GM18909 (cell line): ENCODE results near the gene C19orf44.
"Not testable (repeated sequence)": the region's sequence is repeated elsewhere in the genome, so short reads cannot be mapped to it uniquely, and the experiment has no call there.

ENCODE experiments used
- ATAC-seq: cut with Tn5 transposase; IDR thresholded peaks from one replicate; pipeline ENCODE4 v1.9.1; 2021; ENCODE audit warnings: mild to moderate bottlenecking; ENCODE audit not compliant: unreplicated experiment, poor library complexity

C19orf44 gene

DNA sequence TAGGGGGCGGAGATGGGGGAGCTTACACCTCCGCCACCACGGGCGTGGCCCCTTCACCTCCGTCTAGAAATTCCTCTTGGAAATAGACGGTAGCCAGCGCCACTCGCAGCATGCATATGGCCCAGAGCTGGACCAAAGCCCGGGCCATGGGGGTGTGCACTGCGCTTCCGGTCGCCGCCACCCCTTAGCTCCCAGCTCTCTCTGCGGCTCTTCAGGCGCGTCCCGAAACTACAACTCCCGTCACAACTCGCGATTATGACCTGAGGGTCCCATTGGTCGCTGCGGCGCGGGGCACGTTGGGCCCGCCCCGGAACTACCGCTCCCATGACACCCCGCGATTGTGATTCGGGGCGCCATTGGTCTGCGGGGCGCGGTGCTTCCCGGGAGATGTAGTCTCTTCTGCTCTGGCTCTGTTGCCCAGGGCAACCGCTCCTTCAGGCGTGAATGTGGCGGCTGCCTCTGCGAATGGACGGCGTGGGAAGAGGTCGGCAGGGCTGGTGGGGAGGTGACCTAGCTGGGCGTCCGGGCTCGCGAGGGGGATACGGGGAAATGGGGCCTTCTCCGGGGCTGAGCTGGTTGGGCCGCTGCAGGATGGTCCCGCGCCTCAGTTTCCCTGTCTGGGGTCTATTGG is at the start of gene C19orf44, which contains the start of gene CALR3:
Gene C19orf44, plus strand, starts transcription at position 413 of the 631 bp plus-strand sequence. CDS start 4,399 bp downstream, outside the sequence.
Gene CALR3, minus strand, starts transcription at position 186 of the 631 bp plus-strand sequence. Its CDS starts 38 bp downstream, at position 148.
- ATAC-seq, result peak; percentile 97

DNA sequence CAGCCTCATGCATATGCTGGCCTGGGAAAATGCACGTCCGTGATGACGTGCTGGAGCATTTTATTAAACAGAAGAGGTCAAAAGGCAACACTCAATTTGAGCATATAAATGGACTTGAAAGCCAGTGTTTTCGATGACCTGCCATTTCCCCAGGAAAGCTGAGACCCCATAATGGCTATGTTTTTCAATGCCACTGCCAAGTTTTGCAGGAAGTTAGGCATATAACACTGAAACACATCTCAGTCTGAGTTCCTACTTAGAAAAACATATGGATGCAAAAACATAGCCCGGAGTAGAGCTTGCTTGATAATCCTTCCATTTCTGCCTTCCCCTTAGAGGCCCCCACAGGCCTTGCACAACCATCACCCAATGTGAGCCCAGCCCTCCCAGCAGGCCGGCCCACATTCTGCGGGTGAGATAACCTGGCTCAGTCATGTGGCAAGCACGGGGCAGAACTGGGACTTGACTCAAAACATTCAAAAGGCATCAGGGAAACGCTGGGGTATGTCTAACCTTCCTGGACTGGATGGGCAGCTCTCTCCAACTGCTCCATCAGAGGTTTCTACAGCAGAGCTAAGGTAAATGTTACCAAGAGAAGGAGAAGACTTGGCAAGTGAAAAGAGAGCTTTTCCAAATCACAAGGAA is 49.3 kb upstream of the C19orf44 start:
- ATAC-seq, result no peak

DNA sequence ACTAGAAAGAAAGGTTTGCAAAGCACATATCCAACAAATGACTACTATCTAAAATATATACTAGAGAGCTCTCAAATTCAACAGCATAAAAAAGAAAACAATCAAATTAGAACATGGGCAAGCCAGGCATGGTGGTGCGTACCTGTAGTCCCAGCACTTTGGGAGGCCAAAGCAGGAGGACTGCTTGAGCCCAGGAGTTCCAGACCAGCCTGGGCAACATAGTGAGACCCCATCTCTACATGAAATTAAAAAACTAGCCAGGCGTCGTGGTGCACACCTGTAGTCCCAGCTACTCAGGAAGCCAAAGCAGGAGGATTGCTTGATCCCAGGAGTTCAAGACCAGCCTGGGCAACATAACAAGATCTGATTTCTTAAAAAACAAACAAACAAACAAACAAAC is 47.3 kb upstream of the C19orf44 start:
- ATAC-seq, result not testable (repeated sequence)

DNA sequence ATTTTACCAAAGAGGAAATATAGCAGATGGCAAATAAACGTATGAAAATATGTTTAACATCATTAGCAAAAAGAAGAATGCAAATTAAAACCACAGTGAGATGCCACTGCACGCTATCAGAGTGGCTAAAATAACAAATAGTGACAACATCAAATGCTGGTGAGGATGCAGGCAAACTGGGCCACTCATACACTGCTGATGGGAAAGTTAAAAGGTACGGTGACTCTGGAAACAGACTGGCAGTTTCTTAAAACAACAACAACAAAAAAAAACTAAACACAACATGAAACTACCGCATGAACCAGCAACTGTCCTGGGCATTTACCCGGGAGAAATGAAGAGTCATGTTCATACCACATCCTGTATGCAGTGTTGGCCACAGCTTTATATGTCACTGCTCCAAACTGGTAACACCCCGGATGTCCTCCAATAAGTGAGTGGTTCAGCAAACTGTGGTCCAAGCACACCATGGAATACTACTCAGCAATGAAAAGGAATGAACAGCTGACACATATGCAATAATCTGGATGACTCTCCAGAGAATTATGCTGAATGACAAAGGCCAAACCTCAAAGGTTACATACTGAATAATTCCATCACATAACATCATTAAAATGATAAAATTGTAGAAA is 46.7 kb upstream of the C19orf44 start:
- ATAC-seq, result peak; percentile 53

DNA sequence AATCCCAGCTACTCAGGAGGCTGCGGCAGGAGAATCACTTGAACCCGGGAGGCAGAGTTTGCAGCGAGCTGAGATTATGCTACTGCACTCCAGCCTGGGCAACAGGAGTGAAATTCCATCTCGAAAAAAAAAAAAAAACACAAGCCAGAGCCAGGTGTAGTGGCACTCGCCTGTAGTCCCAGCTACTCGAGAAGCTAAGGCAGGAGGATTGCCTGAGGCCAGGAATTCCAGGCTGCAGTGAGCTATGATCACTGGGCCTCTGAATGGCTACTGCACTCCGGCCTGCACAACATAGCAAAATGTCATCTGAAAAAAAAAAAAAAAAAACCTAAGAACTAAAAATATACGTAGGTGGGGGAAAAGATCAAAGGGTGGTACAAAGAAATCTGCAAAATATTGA is 43.9 kb upstream of the C19orf44 start:
- no peak for ATAC-seq

DNA sequence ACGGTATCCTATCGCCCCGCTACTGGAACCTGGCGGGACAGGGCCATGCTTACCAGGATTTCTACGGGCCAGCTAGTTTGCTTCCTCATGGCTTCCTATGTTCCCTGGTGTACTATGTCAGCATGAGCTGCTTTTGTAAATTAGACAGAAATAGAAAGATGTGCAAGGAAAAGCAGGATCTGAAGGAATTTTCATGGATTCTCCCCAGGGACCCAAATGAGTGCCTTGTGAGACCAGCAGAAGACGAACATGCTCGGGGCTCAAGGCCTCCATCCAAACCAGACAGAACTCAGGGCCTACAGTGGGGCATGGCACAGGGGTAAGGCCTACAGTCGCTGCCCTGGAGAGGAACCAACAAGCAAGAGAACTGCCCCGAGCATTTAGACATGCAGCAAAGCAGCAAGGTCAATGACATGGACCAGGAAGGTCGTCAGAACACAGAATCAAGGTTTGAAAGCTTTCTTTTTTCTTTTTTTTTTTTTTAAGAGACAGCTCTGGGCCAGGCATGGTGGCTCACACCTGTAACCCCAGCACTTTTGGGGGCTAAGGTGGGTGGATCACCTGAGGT is 41.8 kb upstream of the C19orf44 start:
- ATAC-seq, result no peak

DNA sequence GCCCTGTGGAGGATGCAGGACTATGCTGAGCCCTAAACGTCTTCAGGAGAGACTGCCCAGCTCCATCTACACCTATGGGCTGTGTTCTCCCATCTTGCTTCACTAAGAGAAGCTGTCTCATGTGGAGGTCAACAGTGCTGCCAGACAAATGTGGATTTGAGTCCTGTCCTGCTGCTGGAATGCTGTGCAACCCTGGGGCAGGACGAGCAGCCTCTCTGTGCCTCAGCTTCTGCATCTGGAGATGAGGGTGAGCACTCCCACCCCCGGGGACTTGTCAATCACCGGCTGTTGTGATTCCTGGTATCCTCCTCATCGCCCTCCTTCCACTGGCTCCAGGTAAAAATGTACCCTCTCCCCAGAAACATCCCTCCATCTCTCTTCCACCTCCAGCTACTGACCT is 40.7 kb upstream of the C19orf44 start:
- ATAC-seq, result no peak

DNA sequence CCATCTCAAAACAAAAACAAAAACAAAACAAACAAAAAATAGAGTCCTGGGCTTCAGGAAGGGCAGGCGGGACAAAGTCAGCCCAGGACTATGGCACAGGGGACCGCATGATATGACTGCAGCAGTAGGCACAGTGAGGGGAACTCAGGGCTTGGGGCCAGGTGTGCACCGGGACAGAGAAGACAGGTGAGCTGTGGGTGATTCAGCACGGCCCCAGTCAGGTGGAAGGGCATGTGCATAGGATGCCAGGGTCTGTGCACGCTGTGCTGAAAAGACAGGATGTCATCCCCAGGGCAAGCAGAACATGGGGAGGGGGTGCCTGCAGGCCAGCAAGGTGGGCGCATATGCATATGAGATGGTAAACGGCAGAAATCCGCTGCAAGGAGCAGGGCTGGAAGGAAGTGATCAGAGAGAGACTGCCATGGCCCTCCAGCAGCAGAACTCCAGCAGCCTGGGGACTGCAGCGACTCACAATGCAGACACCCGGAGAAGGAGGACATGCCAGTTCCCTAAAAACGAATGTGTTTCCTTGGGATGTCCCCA is 39.5 kb upstream of the C19orf44 start:
- ATAC-seq, result no peak

DNA sequence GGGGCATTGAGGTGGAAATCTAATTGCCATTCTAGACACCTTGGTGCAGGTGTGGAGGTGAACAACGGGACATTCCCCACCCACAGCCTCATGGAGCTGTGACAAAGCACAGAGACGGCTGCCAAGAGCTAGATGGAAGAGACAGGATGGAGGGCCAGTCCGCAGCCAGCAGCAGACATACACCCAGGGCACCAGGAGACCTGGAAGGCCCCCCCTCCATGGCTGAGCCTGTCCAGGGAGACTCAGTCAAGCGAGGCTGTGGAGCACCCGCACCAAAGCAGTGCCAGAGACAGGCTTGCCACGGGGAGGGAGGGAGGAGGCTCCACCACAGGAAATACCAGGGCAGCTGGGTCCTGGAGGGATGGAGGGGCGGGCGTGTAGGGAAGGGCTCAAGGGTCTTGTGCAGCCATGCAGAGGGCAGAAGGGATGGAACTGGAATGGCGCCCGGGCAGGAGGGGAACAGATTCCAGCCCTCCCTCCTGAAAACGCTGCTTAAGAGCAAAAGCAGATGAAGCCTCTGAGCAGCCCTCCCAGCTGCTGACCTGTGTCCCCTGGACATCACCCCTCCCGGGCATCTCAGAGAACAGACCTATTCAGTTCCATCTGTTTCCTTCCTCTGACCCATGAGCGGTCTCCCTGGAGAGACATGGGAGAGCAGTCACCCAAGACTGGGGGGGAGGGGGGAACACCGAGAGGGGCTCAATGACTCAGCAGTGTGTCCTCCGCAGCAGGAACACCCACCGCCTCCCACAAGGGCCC is 38.8 kb upstream of the C19orf44 start:
- ATAC-seq, result no peak

DNA sequence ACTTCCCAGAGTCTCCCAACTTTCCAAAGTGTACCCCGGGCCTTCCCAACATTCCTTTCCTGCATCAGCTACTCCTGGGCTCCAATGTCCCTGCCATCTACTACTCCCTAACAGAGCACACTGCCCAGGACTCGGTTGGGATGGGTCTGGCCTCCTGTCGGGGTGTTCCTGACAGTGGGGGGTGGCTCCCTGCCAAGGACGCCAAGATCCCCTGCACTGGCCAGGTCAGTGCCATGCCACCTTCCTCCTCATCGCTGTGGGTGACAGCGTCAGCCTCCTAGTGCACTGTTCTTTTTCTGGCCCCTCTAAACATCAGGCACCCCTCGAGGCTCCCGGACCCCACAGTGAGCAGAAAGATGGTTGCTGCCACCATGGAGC is 38.3 kb upstream of the C19orf44 start:
- no peak for ATAC-seq

DNA sequence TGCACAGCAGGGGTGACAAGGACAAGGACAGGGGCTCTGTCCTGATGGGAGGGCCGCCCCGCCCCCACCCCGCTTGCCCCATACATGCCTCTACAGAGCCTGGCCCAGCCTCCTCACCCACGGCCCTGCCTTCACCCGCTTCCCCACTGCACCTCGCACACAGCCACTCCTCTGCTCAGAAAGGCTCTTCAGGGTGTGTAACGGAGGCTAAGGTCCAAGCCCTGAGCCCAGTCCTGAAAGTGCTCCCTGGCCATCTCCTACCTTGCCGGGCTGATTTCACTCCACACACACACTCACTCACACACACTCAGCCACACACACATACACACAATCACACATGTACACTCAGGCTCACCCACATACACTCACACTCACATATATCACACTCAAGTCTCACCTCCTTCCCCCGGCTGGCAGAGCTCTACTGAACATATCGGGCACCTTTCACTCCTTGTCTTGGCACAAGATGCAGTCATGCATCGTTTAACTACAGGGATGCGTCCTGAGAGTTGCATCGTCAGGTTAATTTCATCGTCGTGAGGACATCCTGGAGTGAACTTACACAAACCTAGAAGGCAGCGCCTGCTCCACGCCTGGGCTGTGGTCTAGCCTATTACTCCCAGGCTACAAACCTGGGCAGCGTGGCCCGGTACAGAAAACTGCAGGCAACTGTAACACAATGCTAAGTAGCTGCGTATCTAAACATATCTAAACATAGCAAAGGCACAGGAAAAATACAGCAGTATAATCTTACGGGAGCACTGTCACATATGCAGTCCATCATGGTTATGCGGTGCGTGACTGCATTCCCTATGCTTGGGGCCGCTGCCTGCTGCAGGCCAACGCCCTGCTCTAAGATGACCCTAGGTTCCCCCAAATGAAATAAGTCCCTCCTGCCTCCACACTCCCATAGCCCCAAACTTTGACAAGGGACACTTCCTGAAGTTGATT is 37.5 kb upstream of the C19orf44 start:
- no peak for ATAC-seq

DNA sequence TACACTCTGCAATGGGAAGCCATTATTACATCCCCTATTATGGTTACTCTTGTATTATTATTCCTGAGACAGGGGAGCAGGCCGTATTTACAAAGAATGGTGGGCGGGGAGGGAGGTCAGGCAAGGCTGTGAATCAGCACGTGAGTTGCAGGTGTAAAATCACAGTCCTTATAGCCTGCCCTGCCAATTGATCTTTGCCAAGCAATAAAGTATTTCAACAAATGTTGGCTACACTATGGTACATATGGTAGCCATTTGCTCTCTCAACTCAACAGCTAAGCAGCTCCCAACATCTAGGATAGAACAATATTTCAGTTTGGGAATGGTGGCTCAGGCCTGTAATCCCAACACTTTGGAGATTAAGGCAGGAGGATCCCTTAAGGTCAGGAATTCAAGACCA is 36.5 kb upstream of the C19orf44 start:
- no peak for ATAC-seq

DNA sequence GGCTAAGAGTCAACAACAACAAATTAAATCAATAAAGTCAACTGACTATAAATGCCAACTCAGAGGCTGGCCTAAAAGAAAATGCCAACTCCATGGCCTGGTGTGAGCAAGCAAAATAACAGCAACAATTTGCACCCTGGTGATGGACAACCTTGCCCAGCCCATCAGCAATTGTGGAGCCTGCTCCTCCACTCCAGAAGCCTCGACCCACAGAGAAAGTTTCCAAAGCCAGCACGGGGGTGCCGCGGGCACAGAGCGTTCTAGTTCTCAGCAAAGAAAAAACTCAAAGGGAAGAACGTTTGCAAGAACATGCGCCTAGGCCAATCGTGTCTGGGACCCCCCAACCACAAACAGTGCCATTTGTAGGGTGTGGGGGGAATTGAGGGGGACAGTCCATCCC is 35.7 kb upstream of the C19orf44 start:
- ATAC-seq, result no peak

DNA sequence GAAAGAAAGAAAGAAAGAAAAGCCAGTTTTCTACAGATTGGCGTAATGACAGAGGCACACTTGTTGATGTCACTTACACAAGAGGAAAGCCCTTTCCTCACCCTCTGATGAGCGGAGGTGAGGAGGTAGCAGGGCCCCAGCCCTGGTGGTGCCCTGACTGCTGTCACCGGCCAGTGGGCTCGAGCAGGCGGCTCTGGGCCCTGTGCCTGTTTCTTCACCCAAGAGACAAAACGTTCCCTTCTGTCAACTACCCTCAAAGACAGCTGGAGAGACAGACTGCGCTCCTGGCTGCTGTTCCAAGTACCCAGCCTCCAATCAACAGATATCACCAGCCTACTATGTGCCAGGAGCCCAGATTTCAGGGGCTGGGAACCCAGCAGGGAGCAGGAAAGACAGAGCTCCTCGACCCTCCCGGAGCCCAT is 34.6 kb upstream of the C19orf44 start:
- ATAC-seq, result no peak

DNA sequence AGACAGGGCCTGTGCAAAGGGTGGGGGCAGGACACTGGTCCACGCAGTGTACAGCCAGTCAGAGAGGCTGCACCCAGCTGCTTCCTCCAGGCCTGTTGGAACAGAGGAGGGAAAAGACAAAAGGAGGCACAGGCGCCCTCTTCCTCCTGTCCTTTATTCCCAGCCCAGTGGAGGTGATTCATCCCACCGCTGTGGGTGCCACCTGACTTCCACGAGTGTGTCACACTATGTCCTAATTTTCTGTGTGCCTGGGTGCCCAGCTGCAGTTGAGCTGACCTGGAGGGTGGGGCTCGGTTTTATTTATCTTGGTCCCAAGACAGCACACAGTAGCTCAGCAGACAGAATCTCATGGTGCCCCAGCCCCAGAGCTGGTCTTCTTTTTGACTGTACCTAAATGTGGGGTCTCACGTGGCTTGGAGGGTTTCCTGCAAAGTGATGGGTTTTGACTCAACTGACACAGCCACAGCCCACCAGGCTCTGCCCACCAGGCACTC is 33.4 kb upstream of the C19orf44 start:
- no peak for ATAC-seq

DNA sequence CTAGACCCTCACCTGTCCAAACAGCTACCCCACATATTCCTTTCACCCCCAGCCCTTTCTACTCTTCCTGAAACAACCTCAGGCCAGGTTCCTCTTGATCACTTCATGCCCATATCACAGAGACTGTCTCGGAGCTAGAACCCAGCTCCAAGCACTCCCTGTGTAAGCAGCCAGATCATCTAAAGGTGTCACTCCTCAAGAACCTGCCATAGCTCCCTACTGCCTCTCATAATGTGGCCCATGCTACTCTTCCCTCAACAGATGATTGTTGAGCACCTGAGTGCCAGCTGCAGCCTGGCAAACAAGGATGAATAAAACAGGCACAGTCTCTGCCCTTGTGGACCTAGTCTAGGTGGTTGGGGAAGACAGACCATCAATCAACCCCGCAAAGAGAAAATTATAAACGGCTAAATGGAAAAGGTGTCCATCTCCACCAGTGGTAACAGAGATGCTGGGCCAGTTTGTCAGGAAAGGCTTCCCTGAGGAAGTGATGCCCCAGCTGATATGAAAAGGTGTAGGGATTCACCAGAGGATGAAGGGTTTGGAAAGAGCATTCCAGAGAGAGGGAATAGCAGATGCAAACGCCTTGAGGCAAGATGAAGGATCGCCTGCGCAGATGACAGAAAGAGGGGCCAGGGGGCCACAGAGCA is 32.7 kb upstream of the C19orf44 start:
- ATAC-seq, result no peak

DNA sequence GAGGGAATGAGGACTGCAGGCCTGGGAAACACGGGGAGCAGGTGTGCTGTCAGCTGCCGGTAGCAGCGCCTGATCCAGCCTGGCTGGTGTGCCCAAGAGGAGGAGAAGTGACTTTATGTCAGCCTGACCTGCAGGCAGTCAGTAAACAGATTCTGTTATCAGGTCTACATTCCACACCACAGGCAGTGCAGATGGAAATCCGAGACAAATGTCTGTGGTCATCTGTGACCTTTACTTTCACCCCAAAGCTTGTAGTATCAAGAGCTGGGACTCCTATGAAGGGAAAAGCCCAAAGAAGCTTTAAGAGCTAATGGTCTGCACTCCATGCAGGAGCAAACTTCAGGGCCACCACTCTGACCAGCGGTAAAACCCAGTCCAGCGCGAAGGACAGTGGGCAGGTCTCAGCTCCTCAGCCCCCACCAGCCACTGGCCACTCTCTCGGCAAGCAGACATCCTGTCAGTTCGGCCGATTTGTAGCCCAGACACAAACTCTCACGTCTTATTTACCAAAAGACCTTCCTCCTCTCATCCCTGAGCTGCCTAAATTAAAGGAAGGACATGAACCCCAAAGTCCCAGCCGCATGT is 32.1 kb upstream of the C19orf44 start:
- ATAC-seq, result no peak

DNA sequence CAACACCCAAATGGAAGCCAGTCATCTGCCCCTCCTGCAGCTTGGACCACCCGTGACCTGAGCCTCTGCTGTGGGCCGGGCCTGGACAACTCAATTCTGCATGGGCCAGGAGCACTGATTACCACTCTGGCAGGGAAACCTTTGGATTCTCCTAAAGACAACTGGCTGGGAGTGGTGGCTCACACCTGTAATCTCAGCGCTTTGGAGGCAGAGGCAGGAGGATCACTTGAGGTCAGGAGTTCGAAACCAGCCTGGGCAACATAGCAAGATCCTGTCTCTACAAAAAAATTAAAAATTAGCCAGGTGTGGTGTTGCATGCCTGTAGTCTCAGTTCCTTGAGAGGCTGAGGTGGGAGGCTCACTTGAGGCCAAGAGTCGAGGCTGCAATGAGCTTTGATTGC is 31.0 kb upstream of the C19orf44 start:
- ATAC-seq, result no peak
